H1 (cell line): ENCODE data around the gene CRYBG1. TPM values are rescaled to one million over a fixed set of nuclear protein-coding genes. Genes with fewer than 3 reads are reported as not detected.

Source experiments
- CTCF ChIA-PET: fragments of 300-600 bp; sonication (Branson Sonifier 250); formaldehyde crosslinking; loops from one replicate; lab custom pipeline; 2021; ENCODE audit not compliant: partially characterized antibody; lab: Charles Lee
- POLR2A ChIA-PET: fragments of 300-600 bp; sonication (Branson Sonifier 250); formaldehyde crosslinking; loops from one replicate; lab custom pipeline; 2021; ENCODE audit warnings: inconsistent platforms; ENCODE audit not compliant: partially characterized antibody; lab: Charles Lee
- DNase-seq, 2 experiments: peaks; one replicate each; pipeline versions ENCODE4 v3.0.0 to v3.0.0-alpha.2; 2010 to 2022; ENCODE audit warnings: low spot score in 2 of 2, low read depth in 1 of 2, mixed read lengths in 1 of 2
- FAIRE-seq: peaks from 2 replicates; lab custom pipeline; 2011; peaks lifted over from hg19 to GRCh38; lab: Jason Lieb, UNC
- H2AFZ ChIP-seq: 2 replicates; pipeline ENCODE4 v1.8.1; 2012; ENCODE audit warnings: low read length, inconsistent platforms
- H2AK5ac ChIP-seq: 2 replicates; pipeline ENCODE4 v1.6.1; 2013; ENCODE audit warnings: low read depth, low read length
- H2BK120ac ChIP-seq: replicated peaks from 2 replicates; pipeline ENCODE3; 2013; ENCODE audit warnings: low read depth, low read length, inconsistent platforms
- H2BK12ac ChIP-seq: 2 replicates; pipeline ENCODE4 v1.6.1; 2013; ENCODE audit warnings: low read depth, low read length
- H2BK15ac ChIP-seq: 2 replicates; pipeline ENCODE4 v1.6.1; 2013; ENCODE audit warnings: low read length
- H2BK20ac ChIP-seq: 2 replicates; pipeline ENCODE4 v1.6.1; 2013; ENCODE audit warnings: low read length
- H2BK5ac ChIP-seq: 2 replicates; pipeline ENCODE4 v1.6.1; 2013; ENCODE audit warnings: low read depth, low read length
- H3K14ac ChIP-seq: 2 replicates; pipeline ENCODE4 v1.6.1; 2013; ENCODE audit warnings: inconsistent platforms; ENCODE audit not compliant: insufficient read length
- H3K18ac ChIP-seq: 2 replicates; pipeline ENCODE4 v1.6.1; 2013; ENCODE audit warnings: low read length; ENCODE audit errors: extremely low read depth
- H3K23ac ChIP-seq: 2 replicates; pipeline ENCODE4 v1.6.1; 2013; ENCODE audit warnings: inconsistent platforms; ENCODE audit not compliant: insufficient read length
- H3K23me2 ChIP-seq: 2 replicates; pipeline ENCODE4 v1.6.1; 2013; ENCODE audit warnings: low read depth, low read length
- H3K27ac ChIP-seq: 2 replicates; pipeline ENCODE4 v1.6.1; 2011; ENCODE audit warnings: low read depth, low read length, inconsistent platforms
- H3K27me3 ChIP-seq, 4 experiments: replicated peaks in 1 of 4; 1 replicate in 1 of 4; 2 replicates in 3 of 4; pipeline versions ENCODE4 v1.6.1 to v1.8.1; 2011 to 2013; ENCODE audit warnings: low read length in 3 of 4, mild to moderate bottlenecking in 3 of 4, inconsistent platforms in 2 of 4, mixed read lengths in 2 of 4, moderate library complexity in 1 of 4; ENCODE audit not compliant: control insufficient read depth in 3 of 4, insufficient read depth in 3 of 4; ENCODE audit errors: extremely low read depth in 1 of 4
- H3K36me3 ChIP-seq, 4 experiments: 2 replicates each; pipeline versions ENCODE4 v1.6.1 to v1.8.1; 2011 to 2013; ENCODE audit warnings: mild to moderate bottlenecking in 4 of 4, low read length in 3 of 4, moderate library complexity in 2 of 4, control low read depth in 1 of 4, inconsistent platforms in 1 of 4; ENCODE audit not compliant: insufficient read depth in 4 of 4, control insufficient read depth in 2 of 4
- H3K4ac ChIP-seq: replicated peaks from 2 replicates; pipeline ENCODE3; 2013; ENCODE audit warnings: low read length, low read depth, mixed read lengths, inconsistent platforms; ENCODE audit not compliant: insufficient read length
- H3K4me1 ChIP-seq, 4 experiments: replicated peaks in 1 of 4; 1 replicate in 1 of 4; 2 replicates in 3 of 4; pipeline versions ENCODE4 v1.6.1 to v1.8.1; 2011 to 2013; ENCODE audit warnings: low read length in 3 of 4, inconsistent platforms in 2 of 4, mixed read lengths in 1 of 4; ENCODE audit not compliant: insufficient read depth in 4 of 4, control insufficient read depth in 3 of 4
- H3K4me2 ChIP-seq, 2 experiments: 2 replicates each; pipeline versions ENCODE4 v1.6.1 to v1.8.1; 2011 to 2013; ENCODE audit warnings: low read depth in 2 of 2, low read length in 2 of 2, control low read depth in 1 of 2, inconsistent platforms in 1 of 2, mild to moderate bottlenecking in 1 of 2; ENCODE audit not compliant: insufficient read depth in 1 of 2
- H3K4me3 ChIP-seq, 4 experiments: fragments of 200-600, 300-600 bp in 1 of 4; sonication (generic), shearing (Covaris generic), sonication (Bioruptor Twin) in 1 of 4; 2 replicates each; pipeline versions ENCODE4 v1.5.1 to v1.8.1; 2011 to 2016; ENCODE audit warnings: low read length in 4 of 4, low read depth in 3 of 4, control low read depth in 2 of 4, inconsistent platforms in 2 of 4, mild to moderate bottlenecking in 2 of 4, mixed read lengths in 1 of 4, moderate library complexity in 1 of 4; ENCODE audit not compliant: insufficient read depth in 2 of 4; ENCODE audit errors: extremely low read depth in 1 of 4
- H3K56ac ChIP-seq: replicated peaks from 2 replicates; pipeline ENCODE3; 2013; ENCODE audit warnings: low read depth, mild to moderate bottlenecking, mixed read lengths, low read length, inconsistent platforms; ENCODE audit not compliant: insufficient read length
- H3K79me1 ChIP-seq: 2 replicates; pipeline ENCODE4 v1.6.1; 2013; ENCODE audit warnings: low read depth, low read length, control low read depth
- H3K79me2 ChIP-seq, 2 experiments: 2 replicates each; pipeline versions ENCODE4 v1.6.1 to v1.8.1; 2012 to 2013; ENCODE audit warnings: low read length in 2 of 2, mild to moderate bottlenecking in 2 of 2, inconsistent platforms in 1 of 2; ENCODE audit not compliant: insufficient read depth in 2 of 2, control insufficient read depth in 1 of 2
- H3K9ac ChIP-seq, 4 experiments: replicated peaks in 1 of 4; 1 replicate in 1 of 4; 2 replicates in 3 of 4; pipeline versions ENCODE4 v1.6.1 to v1.8.1; 2011 to 2013; ENCODE audit warnings: low read depth in 3 of 4, low read length in 3 of 4, control low read depth in 2 of 4, mild to moderate bottlenecking in 2 of 4, moderate library complexity in 2 of 4, inconsistent platforms in 1 of 4; ENCODE audit errors: extremely low read depth in 1 of 4
- H3K9me3 ChIP-seq, 2 experiments: 2 replicates each; pipeline versions ENCODE4 v1.6.1 to v1.8.1; 2012 to 2013; ENCODE audit warnings: mild to moderate bottlenecking in 2 of 2, moderate library complexity in 2 of 2, control low read depth in 1 of 2, inconsistent platforms in 1 of 2, low read depth in 1 of 2, low read length in 1 of 2, mixed read lengths in 1 of 2; ENCODE audit not compliant: insufficient read depth in 2 of 2
- H4K20me1 ChIP-seq, 2 experiments: replicated peaks in 1 of 2; 2 replicates each; pipeline versions ENCODE3 to v1.8.1; 2011 to 2013; ENCODE audit warnings: inconsistent platforms in 2 of 2, low read length in 2 of 2, mild to moderate bottlenecking in 1 of 2; ENCODE audit not compliant: insufficient read depth in 2 of 2, control insufficient read depth in 1 of 2
- H4K5ac ChIP-seq: 2 replicates; pipeline ENCODE4 v1.6.1; 2013; ENCODE audit warnings: low read length, low read depth, mixed read lengths, inconsistent platforms; ENCODE audit not compliant: insufficient read length
- H4K8ac ChIP-seq: 2 replicates; pipeline ENCODE4 v1.8.0; 2013; ENCODE audit warnings: mild to moderate bottlenecking, moderate library complexity, low read length, inconsistent platforms; ENCODE audit not compliant: insufficient read depth; ENCODE audit errors: extremely low read depth
- H4K91ac ChIP-seq: replicated peaks from 2 replicates; pipeline ENCODE3; 2013; ENCODE audit warnings: low read length, mixed read lengths, inconsistent platforms; ENCODE audit not compliant: insufficient read length
- BACH1 ChIP-seq: IDR thresholded peaks from 2 replicates; pipeline ENCODE4 v1.6.1; 2012; ENCODE audit warnings: low read length, improper control_type of control experiment
- EZH2 ChIP-seq: fragments of 200-600 bp; sonication (generic); IDR thresholded peaks from 2 replicates; pipeline ENCODE4 v1.7.1; 2012; ENCODE audit warnings: low read depth, mild to moderate bottlenecking, moderate library complexity, low read length, inconsistent platforms; ENCODE audit not compliant: severe bottlenecking
- GABPA ChIP-seq: IDR thresholded peaks from 2 replicates; pipeline ENCODE4 v1.6.1; 2011; ENCODE audit warnings: mild to moderate bottlenecking, low read length, moderate library complexity, borderline replicate concordance; ENCODE audit not compliant: insufficient read depth
- GTF2F1 ChIP-seq: IDR thresholded peaks from 2 replicates; pipeline ENCODE4 v1.6.1; 2012; ENCODE audit warnings: low read depth, low read length, improper control_type of control experiment, borderline replicate concordance
- HDAC6 ChIP-seq: IDR thresholded peaks from one replicate; pipeline ENCODE4 v1.7.1; 2012; ENCODE audit warnings: low read depth, mild to moderate bottlenecking, inconsistent platforms, low read length, moderate library complexity
- JUND ChIP-seq: IDR thresholded peaks from 2 replicates; pipeline ENCODE4 v1.6.1; 2011; ENCODE audit warnings: mild to moderate bottlenecking, improper control_type of control experiment, low read length
- SIX5 ChIP-seq: IDR thresholded peaks from 2 replicates; pipeline ENCODE4 v1.6.1; 2011; ENCODE audit warnings: mild to moderate bottlenecking, low read depth, low read length
- TBP ChIP-seq: IDR thresholded peaks from 2 replicates; pipeline ENCODE4 v1.6.1; 2011; ENCODE audit warnings: low read depth, low read length, improper control_type of control experiment
- TCF12 ChIP-seq: IDR thresholded peaks from 2 replicates; pipeline ENCODE4 v1.6.1; 2011; ENCODE audit warnings: low read depth, mild to moderate bottlenecking, low read length
- TEAD4 ChIP-seq: IDR thresholded peaks from 2 replicates; pipeline ENCODE4 v1.6.1; 2012; ENCODE audit warnings: low read depth, low read length, inconsistent platforms, mixed read lengths
- WGBS, 2 experiments: shearing (Covaris generic) in 1 of 2; methylation state at CpG; one replicate each; pipeline versions ENCODE4 v1.1.6 to v1.1.7; 2013 to 2015; ENCODE audit warnings: low lambda C conversion rate in 2 of 2, mixed read lengths in 2 of 2, inconsistent platforms in 1 of 2, low coverage in 1 of 2, missing lambda C conversion rate in 1 of 2; ENCODE audit not compliant: insufficient replicate concordance in 2 of 2, insufficient coverage in 1 of 2, insufficient read length in 1 of 2; ENCODE audit errors: extremely low coverage in 1 of 2, missing lambda C conversion rate in 1 of 2; 5-methylcytosine and 5-hydroxymethylcytosine counted together
- polyA plus RNA-seq, 7 experiments: library from polyadenylated mRNA; depleted of rRNA in 3 of 7; stranded (reverse) in 5 of 7; unstranded in 2 of 7; fragments of >200 nt in 5 of 7; fragments of 200-250 nt in 2 of 7; gene quantifications; 1 replicate in 5 of 7; 2 replicates in 1 of 7; 4 replicates in 1 of 7; pipeline versions ENCODE4 v1.2.1 to v1.2.3, GENCODE V29; 2011 to 2013; ENCODE audit warnings: missing spikeins in 2 of 7, mixed read lengths in 2 of 7
- total RNA-seq: library from RNA; stranded (reverse); fragmentation: NEBNext Ultra II Directional; extraction: Animal tissue kit (Norgen Biotek cat#: 25700); gene quantifications from 2 replicates; pipeline ENCODE4 v1.2.1, GENCODE V29; 2021
- TF ChIP-seq, protein P1 (sequence below): IDR thresholded peaks from 2 replicates; pipeline ENCODE4 v1.6.1; 2012; ENCODE audit warnings: inconsistent platforms
- TF ChIP-seq, protein P2 (sequence below): IDR thresholded peaks from 2 replicates; pipeline ENCODE4 v1.6.1; 2011; ENCODE audit warnings: low read length, improper control_type of control experiment

The CRYBG1 gene
- total and polyA plus RNA-seq, 2 of the 8 experiments (the other 6 are each of a cell fraction or from before 2014, with no cell fraction given) = 2.2 to 11.6 TPM

DNA sequence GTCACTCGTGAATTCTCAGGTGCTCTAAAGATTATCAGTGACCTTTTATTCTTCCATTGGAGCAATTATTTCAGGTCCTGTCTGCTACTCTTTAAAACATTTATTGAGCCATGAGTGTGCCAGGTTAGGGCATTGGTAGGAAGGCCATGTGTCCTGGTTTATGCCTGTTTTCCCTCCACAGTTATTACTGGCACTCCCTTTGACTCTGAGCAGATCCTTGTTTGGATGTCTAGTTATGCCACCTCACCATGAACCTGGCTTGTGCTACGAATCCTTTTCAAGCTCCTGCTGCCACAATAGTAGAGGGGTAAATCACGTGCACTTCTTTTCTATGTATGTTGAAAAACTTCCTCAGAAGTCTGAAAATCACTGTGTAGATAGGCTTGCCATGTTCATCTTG, 27.4 kb downstream of the CRYBG1 start:
- Histone ChIP-seq H3K18ac (no peak overlapping the region), H3K56ac (no peak overlapping the region), H4K5ac (no peak overlapping the region), H2BK15ac (no peak overlapping the region), H4K8ac (no peak overlapping the region), H3K9me3 (peaks cover 0 to 5% of the 10 kb centered on the region in 2 experiments; a peak in 1 of 4 replicates), H2BK120ac (no peak overlapping the region), H3K4me2 (no peak overlapping the region), H4K91ac (no peak overlapping the region), H4K20me1 (no peaks in the 10 kb centered on the region), H3K79me1 (no peaks in the 10 kb centered on the region), H3K27me3 (peaks cover 0 to 1% (median 0%) of the 10 kb centered on the region in 4 experiments; a peak in 1 of 7 replicates), H2BK5ac (no peak overlapping the region), H3K36me3 (no peaks in the 10 kb centered on the region), H3K4me1 (no peaks in the 10 kb centered on the region), H3K23me2 (no peaks in the 10 kb centered on the region; the same call in 1 of the 2 replicates), H3K23ac (no peak overlapping the region), H2AK5ac (no peak overlapping the region), H3K4me3 (no peak overlapping the region), H3K4ac (no peak overlapping the region), H3K9ac (no peak overlapping the region), H2BK20ac (no peak overlapping the region), H3K14ac (no peak overlapping the region), H3K27ac (no peak overlapping the region), H3K79me2 (no peaks in the 10 kb centered on the region), H2BK12ac (no peak overlapping the region), H2AFZ (no peak overlapping the region)
- ChIA-PET POLR2A (no interaction called here), CTCF (interaction anchor here (0.6 to 1.4 kb wide), 2 partner anchors 17 to 28 kb away, joined by 3 to 4 read pairs; partner anchors contain the start of gene CRYBG1)
- 88% methylated on average over 3 of the region's 3 CpGs; no CpG with 5 or more reads in 1 of the 2 experiments for WGBS, 2 experiments
- FAIRE-seq (no peak), DNase-seq (no peak)
- TF ChIP-seq GTF2F1 (no peak), TBP (no peak), GABPA (no peak), HDAC6 (no peak), BACH1 (no peak), TCF12 (no peak), EZH2 (no peak), TEAD4 (no peak), JUND (no peak), SIX5 (no peak)
- TF ChIP-seq, protein P1, sequence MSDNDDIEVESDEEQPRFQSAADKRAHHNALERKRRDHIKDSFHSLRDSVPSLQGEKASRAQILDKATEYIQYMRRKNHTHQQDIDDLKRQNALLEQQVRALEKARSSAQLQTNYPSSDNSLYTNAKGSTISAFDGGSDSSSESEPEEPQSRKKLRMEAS = no peak
- TF ChIP-seq, protein P2, sequence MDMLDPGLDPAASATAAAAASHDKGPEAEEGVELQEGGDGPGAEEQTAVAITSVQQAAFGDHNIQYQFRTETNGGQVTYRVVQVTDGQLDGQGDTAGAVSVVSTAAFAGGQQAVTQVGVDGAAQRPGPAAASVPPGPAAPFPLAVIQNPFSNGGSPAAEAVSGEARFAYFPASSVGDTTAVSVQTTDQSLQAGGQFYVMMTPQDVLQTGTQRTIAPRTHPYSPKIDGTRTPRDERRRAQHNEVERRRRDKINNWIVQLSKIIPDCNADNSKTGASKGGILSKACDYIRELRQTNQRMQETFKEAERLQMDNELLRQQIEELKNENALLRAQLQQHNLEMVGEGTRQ = no peak
